Islet precursor cell (in vitro differentiated cells): Measurements from ENCODE around the gene FBXL7.

Experiments
- DNase-seq: peaks from one replicate; pipeline ENCODE4 v3.0.0-alpha.2; 2018

FBXL7 gene

DNA sequence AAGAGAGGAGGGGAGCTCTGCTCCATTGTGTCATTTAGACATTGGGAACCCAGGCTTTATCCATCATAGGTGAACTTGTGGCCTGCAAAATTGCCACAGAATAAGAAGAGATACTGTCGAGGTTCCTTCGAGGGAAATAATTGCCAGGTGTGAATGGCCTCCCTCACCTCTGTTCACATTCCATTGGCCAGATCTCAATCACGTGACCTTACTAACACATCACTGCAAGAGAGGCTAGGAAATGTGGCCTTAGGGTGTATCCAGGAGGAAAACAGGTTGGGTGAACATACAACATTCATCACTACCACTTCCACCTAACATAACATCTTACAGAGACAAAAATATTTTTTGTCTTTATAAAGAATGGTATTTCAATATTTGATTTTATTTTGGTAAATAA lies 182.1 kb downstream of the FBXL7 start:
- DNase-seq, result no peak

DNA sequence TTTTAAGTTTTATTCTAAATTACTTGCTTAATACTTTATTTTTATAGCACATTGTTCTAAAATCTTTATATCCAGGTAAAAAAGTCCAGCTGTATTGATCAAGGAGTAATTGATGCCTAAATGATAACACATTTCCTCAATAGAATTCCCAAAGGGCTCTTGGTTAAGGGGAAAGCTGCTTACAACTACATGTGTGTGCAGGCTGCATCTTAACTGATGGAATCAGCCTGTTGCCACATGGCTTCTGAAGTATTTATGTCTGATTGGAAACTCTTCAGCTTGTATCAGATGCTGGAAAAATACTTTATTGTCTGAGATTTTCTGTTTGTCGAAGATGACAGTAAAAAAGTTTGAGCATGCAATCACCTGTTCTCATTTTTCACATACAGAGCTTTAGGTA lies 182.6 kb downstream of the FBXL7 start:
- DNase-seq, result no peak

DNA sequence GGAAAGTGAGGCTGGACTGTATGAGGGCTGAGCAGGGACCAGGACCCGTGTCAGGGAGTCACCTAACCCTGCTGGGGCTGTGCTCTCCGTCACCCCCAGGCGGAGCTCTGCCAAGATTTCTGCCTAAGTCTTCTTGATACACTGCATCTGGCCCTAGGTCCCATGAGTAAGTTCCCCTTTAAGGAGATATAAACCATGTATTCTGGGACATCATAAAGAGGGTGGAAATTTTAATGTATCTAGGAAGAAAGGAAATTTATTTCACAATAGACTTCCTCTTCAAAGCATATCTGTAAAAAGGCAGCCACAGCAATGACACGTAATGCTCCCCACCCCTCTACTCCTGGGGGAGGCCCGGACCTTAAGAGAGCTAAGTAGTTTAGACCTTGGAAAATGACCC lies 183.4 kb downstream of the FBXL7 start:
- peak; percentile 77 for DNase-seq

DNA sequence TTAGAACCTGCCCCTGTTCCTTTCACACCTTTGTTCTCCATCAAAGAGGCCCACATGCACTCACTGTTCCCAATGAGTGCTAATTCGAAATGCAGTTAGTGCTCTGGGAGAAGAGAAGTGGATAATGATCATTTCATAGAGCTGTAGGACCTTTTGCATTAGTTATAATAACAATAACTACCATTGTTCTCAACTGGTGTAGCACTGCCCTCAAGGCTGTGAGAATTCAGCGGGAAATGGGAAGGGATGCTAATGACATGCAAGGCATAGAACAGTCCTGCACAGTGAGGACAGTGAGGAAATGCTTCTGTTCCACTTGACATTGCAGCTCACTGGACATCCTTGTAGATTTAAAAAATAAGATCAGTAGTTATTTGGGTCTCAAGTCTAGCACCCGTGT lies 187.4 kb downstream of the FBXL7 start:
- DNase-seq, result no peak

DNA sequence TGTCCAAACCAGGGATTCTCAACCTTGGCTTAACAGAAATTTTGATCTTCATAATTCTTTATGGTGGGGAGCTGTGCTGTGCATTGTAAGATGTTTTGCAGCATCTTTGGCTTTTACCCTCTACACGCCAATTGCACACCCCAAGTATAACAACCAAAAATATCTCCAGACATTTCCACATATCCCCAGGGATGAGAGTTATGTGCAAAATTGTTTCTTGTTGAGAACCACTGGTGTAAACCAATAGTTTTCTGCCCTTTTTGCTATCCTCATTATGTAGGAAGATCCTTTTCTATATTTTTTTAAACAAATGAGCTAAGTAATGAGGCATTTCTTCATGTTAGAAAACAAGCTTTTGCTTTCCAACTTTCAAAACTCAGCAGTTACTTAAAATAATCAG lies 189.9 kb downstream of the FBXL7 start:
- DNase-seq, result no peak

DNA sequence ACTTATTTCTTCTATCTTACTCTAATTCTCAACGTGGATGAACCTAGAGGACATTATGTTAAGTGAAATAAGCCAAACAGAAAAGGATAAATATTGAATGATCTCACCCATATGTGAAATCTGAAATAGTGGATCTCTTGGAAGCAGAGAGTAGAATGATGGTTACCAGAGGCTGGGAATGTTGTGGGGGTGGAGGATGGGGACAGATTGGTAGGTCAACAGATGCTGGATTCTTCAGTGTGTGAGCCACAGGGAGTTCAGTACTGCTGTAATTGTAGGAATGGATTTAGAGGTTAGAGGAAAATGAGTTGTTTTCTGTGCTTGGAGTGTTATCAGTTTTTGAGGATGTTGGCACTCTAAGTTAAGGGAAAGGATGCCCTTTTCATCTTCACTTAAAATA lies 190.6 kb downstream of the FBXL7 start:
- no peak for DNase-seq

DNA sequence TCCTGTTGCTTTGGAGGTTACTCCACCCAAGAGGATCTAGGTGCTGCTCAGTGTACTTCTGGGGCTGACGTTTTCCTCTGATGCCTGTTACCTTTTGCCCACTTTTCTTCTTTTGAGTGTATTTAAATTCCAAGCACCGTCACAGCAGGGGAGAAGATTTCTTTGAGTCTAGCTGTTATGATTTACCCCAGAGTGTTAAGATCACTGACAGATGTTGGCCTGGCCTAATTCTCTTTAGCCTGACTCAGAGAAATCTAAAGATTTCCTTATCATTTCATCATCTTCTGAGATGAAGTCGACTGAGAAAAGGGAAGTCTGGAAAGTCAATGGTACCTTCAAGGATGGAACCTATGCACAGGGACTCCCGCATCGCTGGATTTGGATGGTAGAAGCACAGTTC lies 191.5 kb downstream of the FBXL7 start:
- DNase-seq, result no peak

DNA sequence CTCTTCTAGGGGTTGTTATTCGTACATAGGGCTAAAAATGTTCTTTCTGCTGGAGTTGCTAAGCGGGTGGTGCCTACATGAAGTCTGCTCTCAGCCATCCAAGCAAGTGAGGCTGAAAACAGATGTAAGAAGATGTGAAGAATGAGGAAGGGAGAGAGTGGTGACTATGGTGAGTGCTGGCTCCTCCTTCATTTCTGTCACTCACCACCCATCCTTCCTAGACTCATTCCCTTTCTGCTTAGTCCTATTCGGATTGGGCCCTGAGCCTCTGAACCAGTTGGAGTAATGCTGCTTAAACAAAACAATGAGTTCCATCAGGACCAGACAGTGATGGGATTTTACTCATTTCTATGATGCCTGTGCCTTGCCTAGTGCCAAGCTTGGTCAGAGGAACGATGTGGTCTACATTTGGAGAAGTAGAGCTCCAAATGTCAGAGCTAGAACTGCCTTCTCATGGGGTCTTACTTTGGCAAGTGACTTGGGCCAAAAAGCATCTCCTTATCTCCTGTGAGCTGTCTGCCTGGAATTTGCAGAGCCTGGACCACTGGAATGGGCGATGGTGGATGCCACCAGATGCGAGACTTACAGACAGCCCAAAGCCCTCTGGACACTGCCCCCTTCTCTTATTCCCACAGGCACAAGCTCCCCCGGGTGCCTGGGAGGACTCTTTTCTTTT lies 192.9 kb downstream of the FBXL7 start:
- DNase-seq, result peak; percentile 67

DNA sequence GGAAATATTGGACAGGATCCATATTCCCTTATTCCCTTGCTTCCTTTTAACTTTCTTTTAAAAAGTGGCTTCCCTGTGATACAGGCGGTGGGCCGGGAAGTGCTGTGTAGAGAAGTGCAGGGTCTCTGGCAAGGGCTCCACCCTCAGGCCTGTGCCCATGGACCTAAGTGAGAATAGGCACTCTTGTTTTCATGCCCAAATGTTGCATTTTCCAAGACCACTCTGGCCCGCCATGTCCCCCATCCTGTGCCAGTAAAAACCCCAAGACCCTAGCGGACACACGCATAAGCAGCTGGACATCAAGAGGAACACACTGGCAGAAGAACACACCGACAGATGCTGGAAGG lies 193.4 kb downstream of the FBXL7 start:
- no peak for DNase-seq

DNA sequence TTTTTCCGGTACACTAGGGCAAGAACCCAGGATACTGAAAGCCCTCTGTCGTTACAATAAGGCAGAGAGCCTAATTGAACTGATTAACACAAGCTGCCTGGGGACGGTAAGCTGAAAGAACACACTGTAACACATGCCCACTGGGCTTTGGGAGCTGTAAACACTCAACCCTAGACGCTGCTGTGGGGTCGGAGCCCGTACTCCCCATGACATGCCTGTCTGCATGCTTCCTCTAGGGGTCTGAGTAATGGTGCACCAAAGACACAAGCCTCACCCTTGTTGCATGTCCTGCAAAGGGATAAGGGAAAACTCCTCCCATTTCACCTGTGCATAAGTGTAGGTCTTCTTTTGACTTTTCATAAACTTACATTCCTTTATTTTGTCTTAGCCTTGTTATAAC lies 194.0 kb downstream of the FBXL7 start:
- DNase-seq, result no peak

DNA sequence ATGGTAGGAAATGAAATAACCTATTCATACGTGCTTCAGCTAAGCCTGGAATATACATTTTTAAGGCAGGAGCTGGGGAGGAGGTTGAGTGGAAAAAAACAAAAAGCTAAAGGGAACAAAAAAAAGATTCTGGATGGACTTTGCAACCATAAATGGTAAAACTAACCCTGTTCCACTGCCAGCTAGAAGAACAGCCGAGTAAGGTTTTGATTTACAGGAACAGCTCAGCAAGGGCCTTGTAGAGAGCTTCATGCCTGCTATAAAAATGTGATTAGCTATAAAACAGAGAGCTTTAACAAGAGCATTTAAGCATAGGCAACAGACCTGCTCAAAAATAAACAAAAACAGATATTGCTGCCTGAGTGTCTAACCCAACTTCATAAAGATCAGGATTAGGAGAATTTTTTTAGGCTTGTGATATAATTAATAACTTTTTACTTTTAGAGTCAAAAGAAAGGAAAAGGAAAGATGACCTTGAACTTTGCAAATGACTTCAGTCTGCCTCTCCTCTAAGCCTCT lies 194.8 kb downstream of the FBXL7 start:
- no peak for DNase-seq

DNA sequence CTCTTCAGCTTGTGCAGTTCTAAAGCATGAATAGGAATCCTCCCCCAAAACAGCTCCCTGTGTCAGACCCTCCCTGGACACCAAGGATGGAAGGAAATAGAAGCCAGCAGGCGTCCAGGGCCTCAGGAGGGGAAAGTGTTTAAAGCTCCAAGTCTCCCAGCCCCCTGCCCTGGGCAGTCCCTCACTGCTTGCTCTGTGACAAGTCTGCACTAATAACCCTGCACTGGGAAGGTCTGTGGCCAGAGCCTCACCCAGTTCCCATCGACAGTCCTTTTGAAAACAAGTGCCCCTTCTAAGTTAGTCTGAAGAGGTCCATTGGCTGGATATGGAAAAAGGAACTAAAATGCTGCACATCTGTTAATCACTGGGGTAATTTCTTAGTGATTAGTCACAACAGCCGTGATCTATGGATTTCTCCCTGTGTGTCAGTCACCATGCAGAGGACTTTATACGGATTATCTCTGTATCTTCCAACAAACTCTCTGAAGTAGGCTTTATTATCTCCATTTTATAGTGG lies 195.3 kb downstream of the FBXL7 start:
- DNase-seq, result peak; percentile 72

DNA sequence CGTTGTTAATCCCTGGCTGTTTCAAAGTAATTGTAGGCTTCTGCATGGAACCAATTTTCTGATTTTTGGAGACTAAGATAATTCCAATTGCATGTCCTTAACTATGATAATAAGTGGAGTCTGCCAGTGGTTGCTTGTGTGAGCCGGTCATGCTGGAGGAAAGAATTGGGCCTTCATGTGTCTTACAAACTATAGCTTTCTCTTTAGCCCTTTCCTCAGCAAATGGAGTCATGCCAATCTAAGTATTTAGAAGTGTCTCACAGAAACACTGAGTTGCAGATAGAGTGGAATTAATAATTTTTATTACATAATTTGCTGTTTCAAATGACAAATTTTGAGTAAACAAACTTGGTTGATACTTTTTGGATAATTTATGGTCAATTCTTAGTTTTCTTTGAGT lies 200.4 kb downstream of the FBXL7 start:
- DNase-seq, result no peak

DNA sequence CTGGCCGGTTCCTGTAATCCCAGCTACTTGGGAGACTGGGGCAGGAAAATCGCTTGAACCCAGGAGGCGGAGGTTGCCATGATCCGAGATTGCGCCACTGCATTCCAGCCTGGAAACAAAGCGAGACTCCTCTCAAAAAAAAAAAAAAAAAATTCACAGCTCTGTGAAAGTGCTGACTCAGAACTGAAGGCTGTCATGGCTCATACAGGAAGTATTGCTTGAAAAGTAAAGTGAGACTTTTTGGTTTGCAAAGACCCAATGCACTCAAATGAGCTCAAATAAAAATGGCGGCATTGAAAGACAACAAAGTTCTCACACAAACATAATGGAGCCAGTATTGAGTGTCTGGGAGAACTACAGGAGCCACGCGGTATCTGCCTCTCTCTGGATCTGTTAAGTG lies 202.1 kb downstream of the FBXL7 start:
- peak; percentile 59 for DNase-seq

DNA sequence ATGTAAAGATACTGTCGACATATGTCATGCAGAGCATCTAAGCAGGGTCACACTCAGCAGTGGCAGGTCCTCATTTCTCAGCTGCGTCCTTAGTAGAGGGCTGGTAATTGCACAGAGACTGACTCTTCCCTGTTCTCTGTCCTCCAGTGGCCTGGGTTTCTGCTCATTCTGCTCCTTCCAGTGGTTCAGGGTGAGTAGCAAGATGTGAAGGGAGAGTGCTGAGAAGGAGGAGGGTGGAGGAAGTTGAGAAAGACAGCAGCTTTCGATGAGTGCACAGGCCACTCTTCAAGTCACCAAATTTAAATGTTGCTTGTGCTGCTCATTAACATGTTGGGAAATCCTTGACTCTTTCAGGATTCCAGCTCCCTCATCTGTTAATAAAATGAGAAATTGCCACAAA lies 203.9 kb downstream of the FBXL7 start:
- peak; percentile 60 for DNase-seq

DNA sequence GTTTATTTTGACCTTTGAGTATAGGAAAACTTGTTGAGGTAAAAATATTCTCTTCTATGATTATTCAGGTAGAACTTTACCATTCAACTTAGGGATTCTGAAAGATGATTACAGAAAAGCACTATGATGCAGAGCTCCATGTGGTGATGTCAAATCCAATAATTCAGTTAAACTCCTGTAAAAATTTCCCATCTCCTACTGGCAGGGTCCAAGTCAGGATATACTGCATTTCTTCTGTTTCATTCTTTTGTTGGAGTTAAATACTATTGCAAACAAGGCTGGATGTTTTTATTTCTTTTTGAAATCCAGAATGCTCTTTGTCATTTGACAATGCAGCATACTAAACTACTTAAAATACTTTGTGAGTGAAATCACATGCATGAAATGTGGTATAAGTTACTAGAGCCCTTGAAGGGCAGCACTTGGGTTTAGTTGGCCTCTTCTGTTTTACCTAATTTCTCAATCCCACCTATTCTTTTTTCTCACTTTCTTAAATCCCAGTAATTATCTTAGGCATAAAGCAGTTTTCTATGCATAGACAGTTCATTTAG lies 204.5 kb downstream of the FBXL7 start:
- DNase-seq, result no peak

DNA sequence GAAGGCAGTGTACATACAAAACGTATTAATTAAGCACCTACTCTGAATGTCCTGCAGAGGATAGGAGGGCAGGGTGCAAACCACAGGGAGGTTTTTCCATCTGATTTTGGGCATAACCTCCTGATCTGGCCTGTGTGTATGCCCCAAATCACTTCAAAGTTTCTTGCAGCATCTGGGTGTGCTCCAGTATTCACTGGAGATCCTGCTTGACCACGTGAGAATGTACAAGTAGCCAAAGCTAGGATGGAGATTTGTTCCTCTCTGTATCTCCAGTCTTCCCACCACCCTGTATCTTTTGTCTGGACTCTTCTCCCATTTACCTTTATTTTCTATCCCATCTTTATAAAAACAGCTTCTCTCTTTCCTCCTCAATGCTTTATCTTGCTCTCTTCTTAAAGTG lies 207.7 kb downstream of the FBXL7 start:
- DNase-seq, result no peak

DNA sequence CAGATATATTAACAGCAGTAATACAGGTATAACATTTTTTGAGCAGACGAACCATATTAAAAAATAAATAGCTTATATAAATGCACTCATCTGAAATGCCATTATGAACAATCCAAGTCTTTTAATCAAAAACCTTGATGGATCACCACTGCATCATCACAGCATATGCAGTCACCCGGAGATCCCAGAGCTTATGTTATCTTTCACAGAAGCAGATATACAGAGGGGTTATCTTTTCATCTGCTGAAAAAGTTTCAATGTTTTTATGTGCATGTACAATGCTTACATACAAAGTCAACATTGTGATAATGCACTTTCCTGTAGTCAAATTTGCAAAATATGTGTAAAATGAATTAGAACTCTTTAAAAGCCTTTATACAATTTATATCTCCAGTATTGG lies 211.9 kb downstream of the FBXL7 start:
- no peak for DNase-seq

DNA sequence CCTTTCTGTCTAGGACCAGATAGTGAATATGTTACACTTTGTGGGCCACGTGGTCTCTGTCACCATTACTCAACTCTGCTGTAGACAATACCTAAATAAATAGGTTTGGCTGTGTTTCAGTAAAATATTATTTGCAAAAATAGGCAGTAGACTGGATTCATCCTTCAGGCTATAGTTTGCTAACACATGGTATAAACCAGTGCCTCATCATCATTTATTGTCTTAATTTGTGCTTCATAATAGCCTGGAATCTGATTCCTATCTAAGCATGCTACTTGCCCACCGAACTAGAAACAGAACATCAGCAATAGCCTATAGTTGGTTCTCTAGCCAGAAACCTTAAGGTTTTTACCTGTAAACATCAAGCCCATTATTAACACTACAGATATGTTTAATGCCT lies 215.6 kb downstream of the FBXL7 start:
- DNase-seq, result no peak

DNA sequence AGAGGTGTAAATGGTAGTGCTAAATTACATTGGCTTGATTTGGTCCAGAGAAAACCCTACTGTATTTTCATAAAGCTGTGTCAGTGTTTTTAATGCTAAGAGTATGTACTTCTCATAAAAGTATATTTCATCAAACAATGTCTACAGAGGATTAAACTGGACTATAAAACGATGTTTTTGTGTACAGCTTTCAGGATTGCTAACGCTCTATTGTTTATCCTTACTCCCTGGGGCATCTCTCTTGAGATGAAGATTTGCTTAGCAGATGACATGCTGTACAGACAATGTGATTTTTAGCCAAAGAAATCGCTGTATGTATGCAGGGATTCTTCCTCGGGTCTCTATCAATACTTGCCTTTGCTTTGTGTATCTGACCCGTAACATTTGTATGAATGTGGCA lies 216.0 kb downstream of the FBXL7 start:
- DNase-seq, result no peak

DNA sequence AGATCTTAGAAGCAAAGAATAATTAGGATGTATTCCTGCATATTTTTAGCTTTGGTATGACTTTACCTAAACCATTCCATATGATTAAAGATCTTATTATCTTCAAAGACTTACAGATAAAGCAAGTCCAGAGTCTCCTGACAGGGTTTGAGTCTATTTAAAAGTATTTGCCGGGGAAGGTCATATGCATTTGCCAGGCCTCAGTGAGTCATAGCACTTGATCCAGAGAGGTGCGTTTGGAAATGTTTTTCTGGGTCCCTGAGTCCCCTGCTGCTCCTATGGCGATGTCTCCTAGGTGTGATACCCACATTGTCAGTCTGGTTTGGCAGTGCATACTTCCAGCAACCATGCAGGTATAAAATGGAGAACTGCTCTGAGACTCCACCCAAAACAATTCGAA lies 217.0 kb downstream of the FBXL7 start:
- peak; percentile 75 for DNase-seq

DNA sequence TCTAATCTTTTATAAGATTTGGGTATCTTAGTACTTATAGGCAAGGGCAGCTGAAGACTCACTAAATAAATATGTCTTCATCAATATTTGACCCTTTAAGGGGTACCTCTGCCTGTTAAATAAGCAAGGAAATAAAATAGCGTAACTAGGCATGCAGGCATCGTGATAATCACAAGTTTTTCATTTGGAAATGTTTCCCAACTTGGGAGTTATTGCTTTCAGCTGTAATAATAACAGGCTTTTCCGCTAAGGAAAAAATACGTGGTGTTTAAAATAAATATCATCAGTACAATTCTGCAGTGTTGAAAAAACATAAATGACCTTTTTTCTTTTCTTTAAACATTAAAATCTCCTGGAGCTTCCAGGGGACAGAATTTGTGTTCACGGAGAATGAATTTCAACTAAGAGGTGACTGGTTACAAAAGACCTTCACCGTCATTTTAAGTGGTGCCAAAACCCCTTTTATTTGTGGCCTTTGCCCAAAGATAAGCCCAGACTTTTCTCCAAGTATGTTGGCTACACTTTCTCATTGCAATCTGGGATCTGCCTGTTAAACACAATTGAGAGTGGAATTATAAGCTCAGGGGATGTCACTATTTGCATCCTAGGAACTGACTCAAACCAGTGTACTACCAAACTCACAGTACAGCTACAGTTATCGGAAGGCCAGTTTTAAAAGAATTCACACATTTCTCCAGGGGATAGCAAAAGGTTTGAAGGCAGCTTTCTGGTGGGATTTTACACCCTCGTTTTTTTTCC lies 218.6 kb downstream of the FBXL7 start:
- DNase-seq, result no peak

DNA sequence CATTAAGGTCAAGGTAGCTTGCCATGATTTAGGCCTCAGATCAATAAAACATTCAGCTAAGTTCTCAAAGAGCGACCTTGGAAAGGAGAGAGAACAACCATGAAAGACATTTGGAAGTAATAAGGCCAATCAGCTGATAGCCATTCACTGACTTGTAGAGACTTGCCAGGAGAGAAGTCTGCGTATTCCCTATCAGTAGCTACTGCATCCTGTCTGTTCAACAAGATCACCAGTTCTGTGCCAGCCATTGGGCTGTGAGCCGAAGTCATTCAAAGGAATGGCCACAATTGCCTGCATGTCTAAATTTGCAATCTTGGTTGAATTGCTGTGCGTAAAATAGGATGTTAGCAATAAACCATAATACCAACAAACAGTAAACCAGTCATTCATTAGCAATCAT lies 219.8 kb downstream of the FBXL7 start:
- DNase-seq, result peak; percentile 75

DNA sequence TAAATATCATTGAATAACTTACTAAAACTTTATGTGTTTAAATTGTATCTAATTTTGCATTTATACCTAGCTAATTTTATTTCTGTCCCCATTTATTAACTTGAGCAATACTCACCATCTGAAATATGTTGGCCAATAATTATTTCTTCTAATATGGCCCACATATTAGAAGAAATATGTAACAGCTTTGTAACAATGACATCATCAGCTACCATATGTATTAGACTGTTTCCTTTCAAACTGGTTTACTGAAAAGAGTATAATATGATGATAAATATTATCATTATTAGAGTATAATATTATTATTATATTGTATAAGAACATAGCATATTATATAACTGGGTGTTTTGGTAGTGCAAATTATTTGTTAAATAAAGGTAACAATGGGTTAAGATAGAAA lies 220.5 kb downstream of the FBXL7 start:
- no peak for DNase-seq
